ENCODE data around the gene MREG.

MREG gene

GRCh38 chr2:216004697-216005283 lies 8.6 kb downstream of the MREG start:
- peak; percentile 54 for DNase-seq (ENCODE audit: extremely low read depth, insufficient read length)
- Histone ChIP-seq H3K4me3 (replicated peaks; ENCODE audit: low read depth, low read length) (peak overlapping the region; percentile 33), H3K27me3 (replicated peaks; ENCODE audit: control insufficient read depth, insufficient read depth, low read length) (no peaks in the 10 kb centered on the region), H3K36me3 (ENCODE audit: control insufficient read depth, insufficient read depth, low read length) (no peaks in the 10 kb centered on the region; the same call in 1 of the 2 replicates)
- TF ChIP-seq CTCF (IDR thresholded peaks at IDR 0.05; ENCODE audit: insufficient read depth, low read length, poor library complexity, severe bottlenecking): no peak

GRCh38 chr2:216003876-216004696 lies 9.3 kb downstream of the MREG start:
- no peak for TF ChIP-seq CTCF (IDR thresholded peaks at IDR 0.05; ENCODE audit: insufficient read depth, low read length, poor library complexity, severe bottlenecking)
- no peak overlapping the region for H3K4me3 ChIP-seq (replicated peaks; ENCODE audit: low read depth, low read length)
- peaks cover under 1% of the 10 kb centered on the region; the same call in 1 of the 2 replicates for H3K36me3 ChIP-seq (ENCODE audit: control insufficient read depth, insufficient read depth, low read length)
- no peak for DNase-seq (ENCODE audit: extremely low read depth, insufficient read length)
- no peaks in the 10 kb centered on the region for H3K27me3 ChIP-seq (replicated peaks; ENCODE audit: control insufficient read depth, insufficient read depth, low read length)

GRCh38 chr2:216002693-216003092 lies 10.7 kb downstream of the MREG start:
- Histone ChIP-seq H3K27me3 (replicated peaks; ENCODE audit: control insufficient read depth, insufficient read depth, low read length) (no peaks in the 10 kb centered on the region), H3K4me3 (replicated peaks; ENCODE audit: low read depth, low read length) (no peak overlapping the region), H3K36me3 (ENCODE audit: control insufficient read depth, insufficient read depth, low read length) (peaks cover 4% of the 10 kb centered on the region)
- DNase-seq (ENCODE audit: extremely low read depth, insufficient read length): no peak
- TF ChIP-seq CTCF (IDR thresholded peaks at IDR 0.05; ENCODE audit: insufficient read depth, low read length, poor library complexity, severe bottlenecking): no peak

GRCh38 chr2:216002101-216002678 lies 11.2 kb downstream of the MREG start:
- TF ChIP-seq CTCF (IDR thresholded peaks at IDR 0.05; ENCODE audit: insufficient read depth, low read length, poor library complexity, severe bottlenecking): no peak
- Histone ChIP-seq H3K27me3 (replicated peaks; ENCODE audit: control insufficient read depth, insufficient read depth, low read length) (no peaks in the 10 kb centered on the region), H3K4me3 (replicated peaks; ENCODE audit: low read depth, low read length) (no peak overlapping the region), H3K36me3 (ENCODE audit: control insufficient read depth, insufficient read depth, low read length) (peaks cover 5% of the 10 kb centered on the region)
- no peak for DNase-seq (ENCODE audit: extremely low read depth, insufficient read length)

GRCh38 chr2:216001216-216002100 lies 11.9 kb downstream of the MREG start:
- DNase-seq (ENCODE audit: extremely low read depth, insufficient read length): no peak
- Histone ChIP-seq H3K27me3 (replicated peaks; ENCODE audit: control insufficient read depth, insufficient read depth, low read length) (no peaks in the 10 kb centered on the region), H3K36me3 (ENCODE audit: control insufficient read depth, insufficient read depth, low read length) (peaks cover 6% of the 10 kb centered on the region), H3K4me3 (replicated peaks; ENCODE audit: low read depth, low read length) (no peak overlapping the region)
- TF ChIP-seq CTCF (IDR thresholded peaks at IDR 0.05; ENCODE audit: insufficient read depth, low read length, poor library complexity, severe bottlenecking): no peak
